Activated CD8-positive, alpha-beta T cell treated with anti-CD3 and anti-CD28 coated beads for 36 hours (primary cell): ENCODE data around the gene SORCS3. TPM values are rescaled to one million over a fixed set of nuclear protein-coding genes. Genes with fewer than 3 reads are reported as not detected.

ENCODE experiments used
- ATAC-seq: fragments of 200-7000 bp; cut with Tn5 transposase; one replicate; pipeline ENCODE4 v1.10.0; 2021; ENCODE audit warnings: mild to moderate bottlenecking, moderate library complexity
- CTCF ChIA-PET: fragments of 350-600 bp; sonication (Branson Sonifier 250); formaldehyde crosslinking; loops from one replicate; lab custom pipeline; 2021; ENCODE audit warnings: antibody characterized with exemption; lab: Charles Lee
- POLR2A ChIA-PET: fragments of 350-600 bp; sonication (Branson Sonifier 250); formaldehyde crosslinking; loops from one replicate; lab custom pipeline; 2021; ENCODE audit warnings: antibody characterized with exemption; lab: Charles Lee
- DNase-seq: peaks from one replicate; pipeline ENCODE4 v3.0.0-alpha.2; 2020
- H3K27ac Mint-ChIP-seq: one replicate; pipeline ENCODE4 v1.8.0; 2021; ENCODE audit warnings: mild to moderate bottlenecking, mixed read lengths
- H3K27me3 Mint-ChIP-seq: one replicate; pipeline ENCODE4 v1.8.0; 2021; ENCODE audit warnings: mixed read lengths
- H3K36me3 Mint-ChIP-seq: one replicate; pipeline ENCODE4 v1.8.0; 2021; ENCODE audit warnings: low read depth, mixed read lengths
- H3K4me1 Mint-ChIP-seq: one replicate; pipeline ENCODE4 v1.8.0; 2021; ENCODE audit warnings: low read depth, mixed read lengths
- H3K4me3 Mint-ChIP-seq: one replicate; pipeline ENCODE4 v1.8.0; 2021; ENCODE audit warnings: mild to moderate bottlenecking, moderate library complexity, mixed read lengths
- H3K9me3 Mint-ChIP-seq: one replicate; pipeline ENCODE4 v1.8.0; 2021; ENCODE audit warnings: mixed read lengths
- CTCF ChIP-seq: fragments of 200-600 bp; IDR thresholded peaks from one replicate; pipeline ENCODE4 v1.8.0; 2022; ENCODE audit warnings: antibody characterized with exemption, mild to moderate bottlenecking
- intact Hi-C: fragments of 100-400 bp; cut with micrococcal nuclease; formaldehyde crosslinking; loops from one replicate; pipeline ENCODE4 v1.10.0; 2022
- total RNA-seq, 2 experiments: library from RNA; stranded (reverse); gene quantifications; one replicate each; pipeline ENCODE4 v1.2.3, GENCODE V29; 2021

The SORCS3 gene
- total RNA-seq, 2 experiments from 2014 or later = not detected

GRCh38 chr10:104643303-104643663, 2.2 kb downstream of the SORCS3 start:
- Mint-ChIP-seq H3K9me3 (no peaks in the 10 kb centered on the region), H3K27ac (no peak overlapping the region), H3K4me1 (peaks cover 15% of the 10 kb centered on the region), H3K27me3 (peaks cover 45% of the 10 kb centered on the region), H3K4me3 (no peak overlapping the region), H3K36me3 (no peaks in the 10 kb centered on the region)
- no peak for DNase-seq
- no peak for ATAC-seq
- intact Hi-C loops = no loop called here
- ChIA-PET POLR2A (no interaction called here), CTCF (no interaction called here)
- no peak for TF ChIP-seq CTCF

- intact Hi-C loops = no loop called here
- no peak for TF ChIP-seq CTCF
- Mint-ChIP-seq H3K27me3 (peaks cover 31% of the 10 kb centered on the region), H3K36me3 (no peaks in the 10 kb centered on the region), H3K27ac (no peak overlapping the region), H3K4me1 (no peaks in the 10 kb centered on the region), H3K4me3 (no peak overlapping the region), H3K9me3 (no peaks in the 10 kb centered on the region)
- CTCF ChIA-PET = no interaction called here
- POLR2A ChIA-PET = no interaction called here
- ATAC-seq (no peak), DNase-seq (no peak)
Measured at GRCh38 chr10:104646146-104646545, 5.1 kb downstream of the SORCS3 start.

GRCh38 chr10:104648421-104648820, 7.3 kb downstream of the SORCS3 start:
- no peak for DNase-seq
- ChIA-PET CTCF (interaction anchor here (1.4 kb wide), 1 partner anchor 241 kb away, joined by 3 read pairs; no protein-coding TSS in a partner anchor), POLR2A (no interaction called here)
- Mint-ChIP-seq H3K4me1 (no peaks in the 10 kb centered on the region), H3K9me3 (no peaks in the 10 kb centered on the region), H3K36me3 (no peaks in the 10 kb centered on the region), H3K4me3 (no peak overlapping the region), H3K27ac (no peak overlapping the region), H3K27me3 (peaks cover 17% of the 10 kb centered on the region)
- TF ChIP-seq CTCF = no peak
- intact Hi-C loops = no loop called here
- ATAC-seq = no peak

GRCh38 chr10:104650072-104650471, 9.0 kb downstream of the SORCS3 start:
- Mint-ChIP-seq H3K27ac (no peak overlapping the region), H3K4me1 (no peaks in the 10 kb centered on the region), H3K4me3 (no peak overlapping the region), H3K9me3 (no peaks in the 10 kb centered on the region), H3K36me3 (no peaks in the 10 kb centered on the region), H3K27me3 (peaks cover 11% of the 10 kb centered on the region)
- CTCF ChIA-PET = no interaction called here
- DNase-seq (no peak), ATAC-seq (no peak)
- POLR2A ChIA-PET = no interaction called here
- no peak for TF ChIP-seq CTCF
- intact Hi-C loops = no loop called here

GRCh38 chr10:104650635-104651331, 9.7 kb downstream of the SORCS3 start:
- H3K4me3 Mint-ChIP-seq = no peak overlapping the region
- intact Hi-C loops = no loop called here
- H3K27ac Mint-ChIP-seq = no peak overlapping the region
- ATAC-seq (no peak), DNase-seq (no peak)
- no peaks in the 10 kb centered on the region for H3K4me1 Mint-ChIP-seq
- peaks cover 11% of the 10 kb centered on the region for H3K27me3 Mint-ChIP-seq
- H3K36me3 Mint-ChIP-seq = no peaks in the 10 kb centered on the region
- no peaks in the 10 kb centered on the region for H3K9me3 Mint-ChIP-seq
- POLR2A ChIA-PET = no interaction called here
- no peak for TF ChIP-seq CTCF
- CTCF ChIA-PET = no interaction called here
